ENCODE results near the gene PHLDB3. TPM values are rescaled to one million over a fixed set of nuclear protein-coding genes. Genes with fewer than 3 reads are reported as not detected.
"Not testable (repeated sequence)": the region's sequence is repeated elsewhere in the genome, so short reads cannot be mapped to it uniquely, and the experiment has no call there.

Gene PHLDB3
- total RNA-seq, 1 experiment from 2014 or later = 36.7 TPM

GRCh38 chr19:43445426-43445825 lies 59.1 kb downstream of the PHLDB3 start:
- BruUV-seq (replicated peaks) = no TSS peak

GRCh38 chr19:43444531-43445287 lies 59.8 kb downstream of the PHLDB3 start:
- TF ChIP-seq EZH2 (IDR thresholded peaks at IDR 0.05; ENCODE audit: low read depth) (no peak), CTCF (conservative IDR thresholded peaks at IDR 0.05) (no peak)
- H3K27ac ChIP-seq = no peak overlapping the region
- no peak overlapping the region for H3K4me3 ChIP-seq
- H3K4me2 ChIP-seq = no peak overlapping the region
- no peaks in the 10 kb centered on the region for H3K9me3 ChIP-seq (ENCODE audit: insufficient read depth, low read depth)
- no peaks in the 10 kb centered on the region for H3K9me2 ChIP-seq (ENCODE audit: insufficient read depth)
- ChIA-PET CTCF (no interaction called here), POLR2A (ENCODE audit: unreplicated experiment) (no interaction called here)
- peaks cover 12% of the 10 kb centered on the region for H3K4me1 ChIP-seq (replicated peaks; ENCODE audit: insufficient read depth)
- intact Hi-C loops (cut with micrococcal nuclease; ENCODE audit: unreplicated experiment) = loop anchor here (10.0 kb wide), 1 partner anchor 340 kb away; the partner anchor contains the start of gene KCNN4
- H3F3A ChIP-seq (ENCODE audit: insufficient read depth, low read depth) = peaks cover 20% of the 10 kb centered on the region
- no peaks in the 10 kb centered on the region for H3K79me2 ChIP-seq (ENCODE audit: low read depth)
- BruUV-seq (replicated peaks) = no TSS peak
- H3K36me3 ChIP-seq (ENCODE audit: low read depth) = no peaks in the 10 kb centered on the region
- H2AFZ ChIP-seq = no peak overlapping the region
- H4K20me1 ChIP-seq (ENCODE audit: insufficient read depth) = no peaks in the 10 kb centered on the region
- no peak for DNase-seq
- H3K27me3 ChIP-seq (ENCODE audit: insufficient read depth, low read depth) = no peaks in the 10 kb centered on the region

More at GRCh38 chr19:43445426-43445825, 59.1 kb downstream of the PHLDB3 start:
- Histone ChIP-seq H3K4me3 (no peak overlapping the region), H3K27me3 (ENCODE audit: insufficient read depth, low read depth) (no peaks in the 10 kb centered on the region), H3K9me2 (ENCODE audit: insufficient read depth) (no peaks in the 10 kb centered on the region), H3K79me2 (ENCODE audit: low read depth) (no peaks in the 10 kb centered on the region), H3K27ac (no peak overlapping the region), H3K4me1 (replicated peaks; ENCODE audit: insufficient read depth) (peaks cover 6% of the 10 kb centered on the region; the same call in 1 of the 2 replicates), H3K9me3 (ENCODE audit: insufficient read depth, low read depth) (no peaks in the 10 kb centered on the region), H3F3A (ENCODE audit: insufficient read depth, low read depth) (peaks cover 14% of the 10 kb centered on the region), H2AFZ (no peak overlapping the region), H3K36me3 (ENCODE audit: low read depth) (no peaks in the 10 kb centered on the region), H3K4me2 (no peak overlapping the region), H4K20me1 (ENCODE audit: insufficient read depth) (no peaks in the 10 kb centered on the region)
- TF ChIP-seq CTCF (conservative IDR thresholded peaks at IDR 0.05) (no peak), EZH2 (IDR thresholded peaks at IDR 0.05; ENCODE audit: low read depth) (no peak)
- ChIA-PET POLR2A (ENCODE audit: unreplicated experiment) (no interaction called here), CTCF (interaction anchor here (0.6 kb wide), 1 partner anchor 75 kb away, joined by 3 read pairs; no protein-coding TSS in a partner anchor)
- DNase-seq = no peak
- intact Hi-C loops (cut with micrococcal nuclease; ENCODE audit: unreplicated experiment) = loop anchor here (10.0 kb wide), 1 partner anchor 339 kb away; the partner anchor contains the start of gene KCNN4

DNA sequence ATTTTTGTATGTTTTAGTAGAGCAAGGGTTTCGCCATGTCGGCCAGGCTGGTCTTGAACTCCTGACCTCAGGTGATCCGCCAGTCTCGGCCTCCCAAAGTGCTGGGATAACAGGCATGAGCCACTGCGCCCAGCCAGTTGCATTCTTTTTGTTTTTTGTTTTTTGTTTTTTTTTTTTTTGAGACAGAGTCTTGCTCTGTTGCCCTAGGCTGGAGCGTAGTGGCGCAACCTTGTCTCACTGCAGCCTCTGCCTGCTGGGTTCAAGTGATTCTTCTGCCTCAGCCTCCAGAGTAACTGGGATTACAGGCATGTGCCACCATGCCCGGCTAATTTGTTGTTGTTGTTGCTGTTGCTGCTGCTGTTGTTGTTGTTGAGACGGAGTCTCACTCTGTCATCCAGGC lies 60.5 kb downstream of the PHLDB3 start:
- H3K36me3 ChIP-seq (ENCODE audit: low read depth); H2AFZ ChIP-seq; H3K4me2 ChIP-seq; H3K27me3 ChIP-seq (ENCODE audit: insufficient read depth, low read depth); H3K4me3 ChIP-seq; CTCF ChIA-PET; H3K9me3 ChIP-seq (ENCODE audit: insufficient read depth, low read depth); H4K20me1 ChIP-seq (ENCODE audit: insufficient read depth); POLR2A ChIA-PET (ENCODE audit: unreplicated experiment); DNase-seq; BruUV-seq (replicated peaks); H3K79me2 ChIP-seq (ENCODE audit: low read depth); H3K9me2 ChIP-seq (ENCODE audit: insufficient read depth); H3K27ac ChIP-seq: not testable (repeated sequence)
- Histone ChIP-seq H3F3A (ENCODE audit: insufficient read depth, low read depth) (peaks cover 24% of the 10 kb centered on the region), H3K4me1 (replicated peaks; ENCODE audit: insufficient read depth) (peaks cover 16% of the 10 kb centered on the region)
- intact Hi-C loops (cut with micrococcal nuclease; ENCODE audit: unreplicated experiment) = loop anchor here (10.0 kb wide), 1 partner anchor 341 kb away; the partner anchor contains the start of gene KCNN4
